Measurements from ENCODE around the gene LRRC14B.
"Not testable (repeated sequence)": the region's sequence is repeated elsewhere in the genome, so short reads cannot be mapped to it uniquely, and the experiment has no call there.

LRRC14B gene

GRCh38 chr5:160921-161802, 30.1 kb upstream of the LRRC14B start:
- DNase-seq = no peak

- DNase-seq = no peak
These were observed 29.5 kb upstream of the LRRC14B start for GRCh38 chr5:161803-162110.

- DNase-seq = no peak
These were observed 29.1 kb upstream of the LRRC14B start for GRCh38 chr5:162190-162564.

- no peak for DNase-seq
These were observed 28.5 kb upstream of the LRRC14B start for GRCh38 chr5:162565-163337.

GRCh38 chr5:163338-163620, 28.0 kb upstream of the LRRC14B start:
- DNase-seq = no peak

GRCh38 chr5:163841-164240, 27.5 kb upstream of the LRRC14B start:
- no peak for DNase-seq

- no peak for DNase-seq
These were observed 27.1 kb upstream of the LRRC14B start for GRCh38 chr5:164244-164643.

GRCh38 chr5:164783-165182, 26.5 kb upstream of the LRRC14B start:
- DNase-seq = not testable (repeated sequence)

GRCh38 chr5:166441-167372, 24.6 kb upstream of the LRRC14B start:
- DNase-seq = no peak

- no peak for DNase-seq
These were observed 23.8 kb upstream of the LRRC14B start for GRCh38 chr5:167511-167910.

- no peak for DNase-seq
These were observed 23.2 kb upstream of the LRRC14B start for GRCh38 chr5:167982-168660.

GRCh38 chr5:169071-169727, 22.1 kb upstream of the LRRC14B start:
- DNase-seq = no peak

GRCh38 chr5:169728-170094, 21.6 kb upstream of the LRRC14B start:
- no peak for DNase-seq

GRCh38 chr5:170971-171800, 20.1 kb upstream of the LRRC14B start:
- no peak for DNase-seq

- DNase-seq = no peak
These were observed 19.4 kb upstream of the LRRC14B start for GRCh38 chr5:171801-172331.

- DNase-seq = no peak
These were observed 18.9 kb upstream of the LRRC14B start for GRCh38 chr5:172421-172820.

- no peak for DNase-seq
These were observed 18.4 kb upstream of the LRRC14B start for GRCh38 chr5:172841-173251.

GRCh38 chr5:173392-174290, 17.7 kb upstream of the LRRC14B start:
- DNase-seq = no peak

GRCh38 chr5:174291-174600, 17.0 kb upstream of the LRRC14B start:
- no peak for DNase-seq

- DNase-seq = no peak
These were observed 16.3 kb upstream of the LRRC14B start for GRCh38 chr5:174876-175465.

Measured in cortex of kidney (tissue), 1 donor.